Measurements from ENCODE around the gene BLID.

DNA sequence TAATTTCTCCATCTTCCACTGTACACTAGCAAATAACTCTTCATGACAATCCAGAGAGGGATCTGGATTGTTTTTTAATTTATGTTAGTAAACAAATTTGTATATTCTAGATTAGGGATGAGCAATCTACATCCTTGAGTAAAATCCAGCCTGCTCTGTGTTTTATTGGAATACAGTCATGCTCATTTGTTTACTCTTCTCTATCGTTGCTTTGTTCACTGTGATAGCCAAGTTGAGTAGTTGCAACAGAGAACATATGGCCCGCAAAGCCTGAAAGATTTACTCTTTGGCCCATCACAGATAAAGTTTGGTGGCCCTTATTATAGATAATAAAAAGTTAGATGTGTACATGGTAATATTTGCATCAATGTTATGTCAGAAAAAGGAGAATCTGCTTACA lies 6.2 kb upstream of the BLID start:
- no peak for TF ChIP-seq EZH2 (IDR thresholded peaks at IDR 0.05; ENCODE audit: low read length, unreplicated experiment)
- TF ChIP-seq, protein P1, sequence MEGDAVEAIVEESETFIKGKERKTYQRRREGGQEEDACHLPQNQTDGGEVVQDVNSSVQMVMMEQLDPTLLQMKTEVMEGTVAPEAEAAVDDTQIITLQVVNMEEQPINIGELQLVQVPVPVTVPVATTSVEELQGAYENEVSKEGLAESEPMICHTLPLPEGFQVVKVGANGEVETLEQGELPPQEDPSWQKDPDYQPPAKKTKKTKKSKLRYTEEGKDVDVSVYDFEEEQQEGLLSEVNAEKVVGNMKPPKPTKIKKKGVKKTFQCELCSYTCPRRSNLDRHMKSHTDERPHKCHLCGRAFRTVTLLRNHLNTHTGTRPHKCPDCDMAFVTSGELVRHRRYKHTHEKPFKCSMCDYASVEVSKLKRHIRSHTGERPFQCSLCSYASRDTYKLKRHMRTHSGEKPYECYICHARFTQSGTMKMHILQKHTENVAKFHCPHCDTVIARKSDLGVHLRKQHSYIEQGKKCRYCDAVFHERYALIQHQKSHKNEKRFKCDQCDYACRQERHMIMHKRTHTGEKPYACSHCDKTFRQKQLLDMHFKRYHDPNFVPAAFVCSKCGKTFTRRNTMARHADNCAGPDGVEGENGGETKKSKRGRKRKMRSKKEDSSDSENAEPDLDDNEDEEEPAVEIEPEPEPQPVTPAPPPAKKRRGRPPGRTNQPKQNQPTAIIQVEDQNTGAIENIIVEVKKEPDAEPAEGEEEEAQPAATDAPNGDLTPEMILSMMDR (conservative IDR thresholded peaks at IDR 0.05; ENCODE audit: low read depth, low read length) = no peak
- TF ChIP-seq EZH2phosphoT487 (IDR thresholded peaks at IDR 0.05; ENCODE audit: borderline replicate concordance, low read length) = no peak

Measured in PC-3 (cell line).